Measurements from ENCODE around the gene PDAP1. TPM values are rescaled to one million over a fixed set of nuclear protein-coding genes. Genes with fewer than 3 reads are reported as not detected.

The PDAP1 gene
- total and polyA plus RNA-seq, 9 of the 15 experiments (the other 6 are each of a cell fraction or from before 2014, with no cell fraction given): 10.2 to 315 (median 129) TPM

GRCh38 chr7:99386584-99387238, 21.7 kb downstream of the PDAP1 start (continued):
- TF ChIP-seq MYC (IDR thresholded peaks at IDR 0.05; ENCODE audit: low read depth, low read length): 0 out of 2 replicates have a peak, but pooled peaks have one; percentile 23
- no peak for TF ChIP-seq MYC (CRISPR knock-in tag; IDR thresholded peaks at IDR 0.05; ENCODE audit: borderline replicate concordance, low read depth)
- TF ChIP-seq MAZ (CRISPR knock-in tag; conservative IDR thresholded peaks at IDR 0.05 in 1 of 2, IDR thresholded peaks at IDR 0.05 in 1 of 2): 0 out of 4 replicates have a peak, but pooled peaks of 1 of the 2 experiments have one; percentile 52
- peak; percentile 73 for TF ChIP-seq ARID2 (IDR thresholded peaks at IDR 0.05)
- TF ChIP-seq THAP7 (CRISPR knock-in tag; IDR thresholded peaks at IDR 0.05): no peak
- no peak for TF ChIP-seq ZNF431 (CRISPR knock-in tag; IDR thresholded peaks at IDR 0.05)
- TF ChIP-seq CTBP1 (IDR thresholded peaks at IDR 0.05; ENCODE audit: borderline replicate concordance): peak; percentile 24; the same call in 1 of the 2 replicates
- TF ChIP-seq RBM14 (IDR thresholded peaks at IDR 0.05; ENCODE audit: borderline replicate concordance, insufficient read depth, low read depth, low read length): no peak
- peak; percentile 16; the same call in 1 of the 2 replicates for TF ChIP-seq RBFOX2 (IDR thresholded peaks at IDR 0.05; ENCODE audit: low read depth, low read length)
- TF ChIP-seq FOXK2 (conservative IDR thresholded peaks at IDR 0.05 in 1 of 2, IDR thresholded peaks at IDR 0.05 in 1 of 2; ENCODE audit: low read depth in 2 of 2): 0 out of 4 replicates have a peak, but pooled peaks of 1 of the 2 experiments have one; percentile 18
- 0 out of 2 replicates have a peak, but pooled peaks have one; percentile 35 for TF ChIP-seq ZBTB17 (CRISPR knock-in tag; IDR thresholded peaks at IDR 0.05)
- peak in 1 of 2 experiments; percentile 34; a peak in 1 of 4 replicates for TF ChIP-seq ARNT (IDR thresholded peaks at IDR 0.05)
- TF ChIP-seq SMARCA5 (IDR thresholded peaks at IDR 0.05): 0 out of 2 replicates have a peak, but pooled peaks have one; percentile 52
- peak; percentile 26; the same call in 1 of the 2 replicates for TF ChIP-seq TFAP4 (CRISPR knock-in tag; IDR thresholded peaks at IDR 0.05; ENCODE audit: borderline replicate concordance)
- TF ChIP-seq SNAPC5 (CRISPR knock-in tag; IDR thresholded peaks at IDR 0.05): no peak
- TF ChIP-seq ATF3 (IDR thresholded peaks at IDR 0.05): no peak
- TF ChIP-seq ATF3 (CRISPR knock-in tag; conservative IDR thresholded peaks at IDR 0.05): 0 out of 2 replicates have a peak, but pooled peaks have one; percentile 44
- TF ChIP-seq HBP1 (CRISPR knock-in tag; IDR thresholded peaks at IDR 0.05): 0 out of 2 replicates have a peak, but pooled peaks have one; percentile 40
- TF ChIP-seq DEAF1 (CRISPR knock-in tag; IDR thresholded peaks at IDR 0.05): peak; percentile 70

All from K562 (cell line).